ENCODE measurements around the gene TWIST2. TPM values are rescaled to one million over a fixed set of nuclear protein-coding genes. Genes with fewer than 3 reads are reported as not detected.

TWIST2 gene
- total RNA-seq, 3 donors from 2014 or later: 1.1 to 13.4 (median 3.1) TPM

DNA sequence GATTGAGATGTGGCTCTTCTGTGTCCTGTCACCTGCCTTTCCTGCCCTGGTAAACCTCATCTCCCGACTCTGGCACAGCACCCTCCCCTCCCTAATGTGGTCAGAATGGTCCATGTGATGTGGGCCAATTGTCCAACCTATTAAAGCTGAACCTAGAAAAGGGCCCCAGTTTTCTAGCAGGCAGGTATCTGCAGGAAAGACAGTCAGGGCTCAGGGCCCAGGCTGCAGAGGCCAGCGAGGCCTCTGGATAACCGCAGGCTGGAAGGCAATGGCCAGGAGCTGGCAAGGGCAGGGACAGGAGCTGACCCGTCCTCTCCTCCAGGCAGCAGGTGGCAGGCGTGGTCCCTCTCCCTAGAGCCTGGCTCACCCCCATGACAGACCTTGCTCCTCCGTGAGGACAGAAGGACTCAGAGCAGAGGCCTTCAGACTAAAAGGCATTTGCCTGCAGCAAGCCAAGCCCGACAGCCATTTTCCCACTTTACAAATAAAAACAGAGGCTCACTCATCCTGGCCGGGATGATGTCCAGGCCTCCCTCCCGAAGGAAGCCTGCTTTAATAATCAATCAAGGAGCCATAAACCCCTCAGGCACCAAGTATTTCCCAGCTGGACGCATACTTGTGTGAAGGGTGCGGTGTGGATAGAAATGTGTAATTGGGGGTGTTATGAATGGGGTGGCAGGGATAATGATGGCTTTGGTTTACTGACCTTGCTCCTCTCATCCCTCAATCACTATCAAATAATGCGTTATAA is 107.1 kb downstream of the TWIST2 start:
- ATAC-seq: no peak
- no peak overlapping the region for H3K4me3 ChIP-seq
- intact Hi-C loops (cut with DNase I, micrococcal nuclease): no loop called here
- no peak for DNase-seq
- TF ChIP-seq, protein P1, sequence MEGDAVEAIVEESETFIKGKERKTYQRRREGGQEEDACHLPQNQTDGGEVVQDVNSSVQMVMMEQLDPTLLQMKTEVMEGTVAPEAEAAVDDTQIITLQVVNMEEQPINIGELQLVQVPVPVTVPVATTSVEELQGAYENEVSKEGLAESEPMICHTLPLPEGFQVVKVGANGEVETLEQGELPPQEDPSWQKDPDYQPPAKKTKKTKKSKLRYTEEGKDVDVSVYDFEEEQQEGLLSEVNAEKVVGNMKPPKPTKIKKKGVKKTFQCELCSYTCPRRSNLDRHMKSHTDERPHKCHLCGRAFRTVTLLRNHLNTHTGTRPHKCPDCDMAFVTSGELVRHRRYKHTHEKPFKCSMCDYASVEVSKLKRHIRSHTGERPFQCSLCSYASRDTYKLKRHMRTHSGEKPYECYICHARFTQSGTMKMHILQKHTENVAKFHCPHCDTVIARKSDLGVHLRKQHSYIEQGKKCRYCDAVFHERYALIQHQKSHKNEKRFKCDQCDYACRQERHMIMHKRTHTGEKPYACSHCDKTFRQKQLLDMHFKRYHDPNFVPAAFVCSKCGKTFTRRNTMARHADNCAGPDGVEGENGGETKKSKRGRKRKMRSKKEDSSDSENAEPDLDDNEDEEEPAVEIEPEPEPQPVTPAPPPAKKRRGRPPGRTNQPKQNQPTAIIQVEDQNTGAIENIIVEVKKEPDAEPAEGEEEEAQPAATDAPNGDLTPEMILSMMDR (IDR thresholded peaks at IDR 0.05): no peak
- H3K36me3 ChIP-seq (ENCODE audit: low read depth): no peaks in the 10 kb centered on the region
- no peaks in the 10 kb centered on the region for H3K9me3 ChIP-seq
- no peaks in the 10 kb centered on the region for H3K4me1 ChIP-seq (ENCODE audit: low read depth)

DNA sequence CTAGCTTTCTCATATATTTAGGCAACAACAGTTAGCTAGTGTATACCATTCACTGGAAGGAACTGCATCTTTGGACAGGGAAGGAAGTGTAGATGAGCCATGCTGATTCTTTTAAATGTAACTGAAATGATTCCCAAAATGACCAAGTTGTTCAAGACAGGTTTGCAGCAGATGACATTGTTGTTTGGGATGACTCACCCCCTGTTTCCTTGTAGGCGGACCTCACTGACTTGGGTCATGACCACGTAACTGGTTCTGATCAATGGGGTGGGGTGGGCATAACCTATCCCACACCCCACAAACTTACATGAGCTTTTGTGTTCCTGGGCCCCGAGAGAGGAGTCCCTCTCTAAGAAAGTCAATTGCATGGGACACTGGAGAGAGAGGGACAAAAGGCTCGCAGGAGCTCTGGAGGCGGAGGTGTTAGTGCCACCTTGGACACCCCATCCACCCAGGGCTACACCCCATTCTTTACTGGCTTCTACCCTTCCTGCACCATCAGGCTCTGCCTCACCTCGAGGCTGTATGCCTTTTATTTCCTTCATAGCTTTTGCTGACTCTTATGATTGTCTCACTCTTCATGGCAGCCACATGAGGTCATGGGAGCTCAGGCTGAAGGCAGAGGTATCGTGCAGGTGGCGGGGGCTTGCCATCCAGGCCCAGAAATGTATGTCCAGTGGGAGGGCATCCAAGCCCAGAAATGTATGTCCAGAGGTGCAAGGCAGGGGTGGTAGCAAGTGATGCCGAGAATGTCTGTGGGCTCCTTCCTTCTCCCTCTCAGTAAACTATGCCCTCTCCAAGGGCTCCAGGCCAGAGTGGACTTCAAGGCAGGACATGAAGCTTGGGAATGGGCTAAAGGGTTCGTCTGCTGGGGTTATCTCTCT is 108.0 kb downstream of the TWIST2 start:
- no peak for ATAC-seq
- DNase-seq: no peak
- Histone ChIP-seq H3K9me3 (no peaks in the 10 kb centered on the region), H3K4me3 (no peak overlapping the region), H3K36me3 (ENCODE audit: low read depth) (no peaks in the 10 kb centered on the region), H3K4me1 (ENCODE audit: low read depth) (no peaks in the 10 kb centered on the region)
- TF ChIP-seq, protein P1 (IDR thresholded peaks at IDR 0.05): no peak
- intact Hi-C loops (cut with DNase I, micrococcal nuclease): no loop called here

DNA sequence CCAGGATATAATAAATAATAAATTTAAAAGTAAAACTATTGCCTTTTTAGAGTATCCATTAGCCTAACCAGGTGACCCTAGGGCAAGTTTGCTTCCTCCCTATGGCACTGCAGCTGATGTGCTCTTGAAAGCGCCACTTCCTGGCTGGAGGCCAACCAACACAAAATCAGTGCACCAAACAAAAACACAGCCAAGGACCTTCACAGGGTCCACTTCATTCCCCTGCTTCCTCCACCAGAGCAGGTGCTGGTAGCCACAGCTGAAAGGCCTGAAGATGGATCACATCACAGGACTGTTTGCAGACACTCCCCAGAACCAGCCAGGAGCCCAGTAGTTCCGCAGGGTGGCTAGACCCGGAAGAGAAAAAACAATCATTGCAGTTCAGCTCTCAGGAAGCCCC is 108.8 kb downstream of the TWIST2 start:
- no peaks in the 10 kb centered on the region for H3K36me3 ChIP-seq (ENCODE audit: low read depth)
- no peak overlapping the region for H3K4me3 ChIP-seq
- no peak for ATAC-seq
- TF ChIP-seq, protein P1 (IDR thresholded peaks at IDR 0.05): no peak
- H3K4me1 ChIP-seq (ENCODE audit: low read depth): no peaks in the 10 kb centered on the region
- H3K9me3 ChIP-seq: no peaks in the 10 kb centered on the region
- intact Hi-C loops (cut with DNase I, micrococcal nuclease): no loop called here
- DNase-seq: no peak

All from mucosa of descending colon (tissue), 3 donors.